SH-SY5Y (cell line): ENCODE measurements around the gene ERICH6.

Experiments
- GATA2 ChIP-seq: IDR thresholded peaks from 2 replicates; pipeline ENCODE4 v1.6.1; 2011; ENCODE audit warnings: mild to moderate bottlenecking, low read depth, low read length
- GATA3 ChIP-seq: IDR thresholded peaks from 2 replicates; pipeline ENCODE4 v1.6.1; 2011; ENCODE audit warnings: low read depth, mild to moderate bottlenecking, low read length, moderate library complexity

DNA sequence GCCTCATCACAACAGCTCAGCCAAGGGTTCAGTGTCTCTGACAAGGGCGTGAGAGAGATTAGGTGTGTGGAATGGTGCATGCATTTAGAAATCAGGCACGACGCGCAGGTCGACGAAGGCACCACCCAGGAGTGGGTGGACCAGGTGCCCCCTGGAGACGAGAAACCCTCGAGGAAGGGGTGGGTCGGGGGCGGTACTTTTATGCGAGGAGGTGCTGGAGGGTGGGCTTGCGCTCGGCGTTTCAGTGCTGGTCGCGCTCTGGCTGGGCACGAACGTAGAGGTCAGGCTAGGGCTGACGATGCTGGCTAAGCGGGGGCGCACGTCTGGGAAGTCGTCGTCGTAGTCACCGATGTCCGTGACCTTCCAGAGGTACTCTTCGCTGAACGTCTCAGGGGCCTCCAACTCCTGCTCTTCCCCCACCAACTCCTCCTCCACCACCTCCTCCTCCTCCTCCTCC lies 393 bp downstream of the ERICH6 start:
- TF ChIP-seq GATA2 (no peak), GATA3 (no peak)
